Stimulated activated CD8-positive, alpha-beta memory T cell treated with anti-CD3 and anti-CD28 coated beads, Interleukin-7, amount 100 ng/mL, for 1 hour (primary cell): ENCODE results near the gene UCK1.

Experiments
- DNase-seq, 2 donors: peaks; one replicate each; pipeline ENCODE4 v3.0.0-alpha.2; 2020; ENCODE audit warnings: low read depth in 2 of 2

UCK1 gene

DNA sequence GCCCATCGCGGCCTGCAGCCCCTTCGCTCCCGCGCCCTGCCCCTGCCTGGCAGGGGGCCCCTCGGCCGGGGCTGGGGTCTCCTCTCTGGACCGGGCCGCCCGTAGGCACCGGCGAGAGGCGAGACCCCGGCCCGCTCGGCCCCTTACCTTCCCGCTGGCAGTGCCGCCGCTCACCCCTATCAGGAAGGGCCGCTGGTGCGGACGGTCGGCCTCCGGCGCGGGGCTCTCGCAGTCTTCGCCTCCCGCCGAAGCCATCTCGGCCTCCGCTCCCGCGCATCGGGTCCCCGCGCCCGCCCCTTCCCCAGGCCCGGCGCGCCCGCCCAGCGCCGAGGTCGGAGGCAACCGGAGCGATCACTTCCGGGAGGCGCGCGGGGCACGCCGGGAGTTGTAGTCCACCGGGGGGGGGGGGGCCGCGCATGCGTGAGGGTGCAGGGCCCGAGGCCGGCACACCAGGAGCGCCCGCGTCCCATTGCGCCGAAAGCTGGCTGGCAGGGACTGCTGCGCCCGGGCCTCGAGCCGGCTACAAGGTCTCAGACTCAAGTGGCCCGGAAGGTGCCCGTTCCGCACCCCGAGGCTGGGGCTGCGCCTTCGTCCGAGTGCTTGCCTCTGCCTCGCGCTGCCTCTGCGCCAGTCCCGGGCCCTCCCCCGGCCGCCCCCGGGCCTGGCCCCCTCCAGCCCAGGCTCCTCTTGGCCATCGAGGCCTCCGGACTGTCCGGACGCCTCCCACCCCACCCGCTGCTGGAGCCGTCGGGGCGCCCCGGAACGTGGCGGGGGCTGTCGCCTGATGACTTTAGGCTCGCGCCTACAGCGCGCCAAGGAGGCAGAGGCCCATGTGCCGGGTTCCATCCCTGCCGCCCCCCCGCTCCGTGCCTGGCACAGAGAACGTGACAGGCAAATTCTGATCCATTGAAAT, at the start of gene UCK1:
Gene UCK1 (minus strand): TSS at position 344 of the 913 bp plus-strand sequence. CDS start 89 bp downstream, at position 255.
- peak; percentile 39 to 43 for DNase-seq

DNA sequence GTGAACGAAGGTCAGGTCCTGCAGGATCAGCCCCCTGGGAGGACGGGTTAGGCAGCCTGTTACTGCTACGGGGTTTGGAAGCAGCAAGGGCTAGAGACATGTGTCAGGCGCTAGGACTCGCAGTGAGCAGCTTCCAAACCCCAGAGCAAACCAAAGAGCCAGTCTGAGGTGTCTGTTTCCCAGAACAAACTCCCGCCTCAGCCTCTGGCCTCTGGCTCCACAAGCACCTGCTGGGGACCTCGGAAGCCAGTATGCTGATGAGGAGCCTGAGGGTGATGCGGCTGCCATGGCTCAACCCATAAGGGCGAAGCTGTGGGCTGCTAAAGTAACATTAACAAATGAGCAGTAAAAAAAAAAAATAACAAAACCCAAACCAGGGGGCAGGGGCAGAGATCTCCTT, 49.3 kb upstream of the UCK1 start:
- no peak for DNase-seq

DNA sequence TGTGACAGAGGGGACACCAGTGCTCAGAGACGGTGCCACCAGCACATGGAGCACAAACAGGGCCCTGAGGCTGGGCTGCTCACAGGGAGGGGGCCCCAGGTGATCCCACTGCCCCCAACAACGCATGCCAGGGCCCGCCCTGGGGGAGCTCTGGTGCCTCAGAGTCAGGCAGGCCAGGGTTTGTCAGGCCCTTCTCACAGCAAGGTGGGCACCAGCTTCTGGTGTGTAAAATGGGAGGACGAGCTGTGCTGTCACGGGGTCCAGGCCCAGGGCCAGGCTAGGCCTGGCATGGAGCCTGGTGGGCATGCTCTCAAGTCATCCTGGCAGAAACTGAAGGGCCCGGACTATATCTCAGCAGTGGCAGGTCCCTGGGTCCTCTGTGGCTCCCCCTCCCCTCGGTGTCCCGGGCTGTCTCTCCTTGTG, 48.7 kb upstream of the UCK1 start:
- no peak for DNase-seq

DNA sequence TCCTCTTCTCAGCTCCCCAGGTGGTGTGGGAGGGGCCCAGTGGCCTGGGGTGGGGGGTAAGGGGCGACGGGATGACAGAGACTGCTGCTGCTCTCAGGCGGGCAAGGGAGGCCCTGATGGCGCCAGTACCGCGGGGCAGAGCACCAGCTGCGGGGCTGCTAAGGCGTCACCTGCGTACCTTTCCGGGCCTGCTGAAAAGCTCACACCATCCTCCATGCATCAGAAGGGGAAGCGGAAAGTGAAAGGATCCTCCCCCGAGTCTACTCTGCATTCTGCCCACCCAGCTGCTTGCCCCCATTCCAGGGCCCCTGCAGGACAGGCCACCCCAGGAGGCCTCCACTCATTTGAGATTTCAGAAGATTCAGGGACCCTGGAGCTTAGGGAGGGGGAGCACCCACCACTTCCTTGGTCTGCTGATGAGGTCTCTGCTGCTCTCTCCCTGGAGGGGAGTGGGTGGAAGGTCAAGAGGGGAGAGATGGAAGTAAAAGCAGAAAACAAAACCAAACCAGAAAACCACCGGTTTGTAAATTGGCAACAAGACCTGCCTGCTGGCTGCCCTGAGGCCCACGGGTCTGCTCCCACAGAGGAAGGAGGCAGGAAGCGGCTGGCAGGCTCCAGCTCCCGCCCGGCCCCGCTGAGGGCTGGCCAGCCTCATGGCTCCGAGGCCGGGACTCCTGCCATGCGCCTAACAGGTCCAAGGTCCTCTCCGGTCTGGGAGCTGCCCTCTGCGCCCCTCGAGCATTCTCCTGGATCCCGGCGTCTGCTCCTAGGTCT, 47.9 kb upstream of the UCK1 start:
- no peak for DNase-seq

GRCh38 chr9:131578021-131578420, 47.0 kb upstream of the UCK1 start:
- no peak for DNase-seq

GRCh38 chr9:131577005-131578000, 46.2 kb upstream of the UCK1 start:
- no peak for DNase-seq

DNA sequence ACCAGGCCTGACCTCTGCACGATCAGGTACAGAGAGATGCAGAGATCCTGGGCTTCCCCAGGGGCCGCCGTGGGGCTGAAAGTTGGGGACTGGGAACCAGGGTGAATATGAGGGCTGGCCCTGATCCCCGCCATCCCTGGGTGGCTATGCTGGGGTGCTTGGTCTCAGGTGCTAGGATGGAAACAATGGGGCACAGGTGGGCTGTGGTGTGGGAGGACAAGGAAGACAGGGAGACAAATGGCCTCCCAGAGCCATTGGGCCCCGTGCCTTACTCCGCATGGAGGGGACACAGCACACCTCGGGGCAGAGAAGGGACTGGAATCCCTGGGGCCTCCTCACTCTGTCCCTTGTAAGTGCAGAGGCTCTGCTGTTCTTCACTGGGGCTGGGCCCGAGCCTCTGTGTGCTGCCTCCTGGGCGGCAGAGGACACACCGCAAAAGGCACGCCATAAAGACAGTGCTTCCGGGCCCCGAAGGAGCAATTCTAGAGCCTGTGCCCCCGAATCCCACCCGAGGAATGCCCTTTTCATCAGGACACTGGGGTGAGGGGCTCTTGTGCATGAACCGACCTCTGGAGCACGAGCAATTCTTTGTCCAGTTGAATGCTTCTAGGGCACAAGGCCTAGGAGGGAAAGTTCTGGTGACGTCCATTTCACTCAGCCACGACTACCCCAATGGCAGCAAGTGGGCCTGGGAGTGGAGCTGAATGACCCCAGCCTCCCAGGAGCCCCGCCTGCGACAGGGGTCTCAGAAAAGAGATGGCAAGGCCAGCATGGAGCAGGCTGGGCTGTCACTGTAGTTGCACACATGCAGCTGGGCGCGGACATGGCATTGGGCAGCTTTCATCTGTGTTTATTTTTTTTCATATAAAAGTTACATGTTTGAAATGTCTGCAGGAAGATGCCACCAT, 45.1 kb upstream of the UCK1 start:
- no peak for DNase-seq

- DNase-seq = no peak
Observed at GRCh38 chr9:131574730-131575640, 43.9 kb upstream of the UCK1 start.

DNA sequence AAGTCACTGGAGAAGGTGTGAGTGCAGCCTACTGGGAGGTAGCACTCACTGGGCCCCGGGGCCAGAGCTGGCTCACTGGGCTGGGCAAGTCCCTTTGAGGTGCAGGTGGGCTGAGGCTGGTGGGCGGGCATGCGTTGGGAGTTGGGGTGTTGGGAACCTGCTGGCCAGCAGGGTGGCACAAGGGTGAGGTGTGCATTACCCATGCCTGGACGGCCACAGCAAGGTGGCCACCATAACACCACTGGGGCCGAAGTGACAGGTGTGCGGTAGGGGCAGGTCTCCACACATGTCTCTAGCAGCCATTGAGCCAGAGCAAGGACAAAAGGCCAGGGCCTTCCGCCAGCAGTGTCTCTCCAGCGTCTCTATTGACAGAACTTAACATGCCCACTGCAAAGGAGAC, 36.8 kb upstream of the UCK1 start:
- no peak for DNase-seq

GRCh38 chr9:131566158-131566557, 35.1 kb upstream of the UCK1 start:
- DNase-seq = no peak

DNA sequence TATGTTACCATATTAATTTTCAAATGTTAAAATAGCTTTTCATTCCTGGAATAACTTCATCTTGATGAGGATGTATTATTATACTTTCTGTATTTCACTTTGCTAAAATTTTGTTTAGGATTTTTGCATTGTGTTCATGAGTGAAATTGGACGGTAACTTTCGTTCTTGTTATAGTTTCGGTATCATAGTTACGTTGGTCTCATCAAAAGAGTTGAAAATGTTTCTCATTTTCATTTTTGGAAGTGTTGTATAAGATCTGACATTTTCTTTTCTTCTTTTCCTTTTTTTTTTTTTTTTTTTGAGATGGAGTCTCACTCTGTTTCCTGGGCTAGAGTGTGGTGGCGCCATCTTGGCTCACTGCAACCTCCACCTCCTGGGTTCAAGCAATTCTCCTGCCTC, 34.3 kb upstream of the UCK1 start:
- no peak for DNase-seq

GRCh38 chr9:131562032-131562959, 31.2 kb upstream of the UCK1 start:
- DNase-seq = no peak

- no peak for DNase-seq
Observed at GRCh38 chr9:131559421-131560000, 28.4 kb upstream of the UCK1 start.

DNA sequence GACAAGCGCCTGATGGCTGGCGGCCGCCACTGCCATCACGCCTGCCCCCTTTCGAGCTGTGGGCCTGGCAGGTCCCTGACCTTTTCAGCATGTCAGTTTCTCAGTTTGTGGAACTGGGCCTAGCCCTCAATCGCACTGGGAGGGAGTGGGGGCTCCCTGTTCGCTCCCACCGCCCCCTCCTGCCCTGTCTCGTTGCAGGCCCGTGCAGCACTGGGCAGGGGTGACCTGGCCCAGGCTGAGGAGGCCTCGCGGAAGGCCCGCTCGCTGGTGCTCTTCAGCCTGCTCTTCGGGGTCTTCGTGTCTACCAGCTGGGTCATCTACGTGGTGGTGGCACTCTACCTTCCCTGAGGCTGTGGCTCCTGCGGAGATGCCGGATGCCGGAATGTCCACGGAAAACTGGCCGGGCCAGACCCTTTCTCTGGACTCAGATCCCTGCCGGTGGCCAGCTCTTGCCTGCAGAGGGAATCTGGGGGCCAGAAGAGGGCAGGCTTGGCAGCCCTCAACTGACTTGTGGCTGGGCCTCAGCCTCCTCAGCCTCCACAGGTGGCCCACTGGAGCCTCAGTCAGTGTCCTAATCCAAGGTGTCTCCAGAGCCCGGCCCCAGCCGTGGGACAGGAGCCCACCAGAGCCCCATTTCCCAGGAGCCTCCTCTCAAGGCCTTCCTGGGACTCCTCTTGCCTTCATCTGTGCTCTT, 26.9 kb upstream of the UCK1 start:
- no peak for DNase-seq

- DNase-seq = no peak
Observed at GRCh38 chr9:131555841-131556673, 25.0 kb upstream of the UCK1 start.

DNA sequence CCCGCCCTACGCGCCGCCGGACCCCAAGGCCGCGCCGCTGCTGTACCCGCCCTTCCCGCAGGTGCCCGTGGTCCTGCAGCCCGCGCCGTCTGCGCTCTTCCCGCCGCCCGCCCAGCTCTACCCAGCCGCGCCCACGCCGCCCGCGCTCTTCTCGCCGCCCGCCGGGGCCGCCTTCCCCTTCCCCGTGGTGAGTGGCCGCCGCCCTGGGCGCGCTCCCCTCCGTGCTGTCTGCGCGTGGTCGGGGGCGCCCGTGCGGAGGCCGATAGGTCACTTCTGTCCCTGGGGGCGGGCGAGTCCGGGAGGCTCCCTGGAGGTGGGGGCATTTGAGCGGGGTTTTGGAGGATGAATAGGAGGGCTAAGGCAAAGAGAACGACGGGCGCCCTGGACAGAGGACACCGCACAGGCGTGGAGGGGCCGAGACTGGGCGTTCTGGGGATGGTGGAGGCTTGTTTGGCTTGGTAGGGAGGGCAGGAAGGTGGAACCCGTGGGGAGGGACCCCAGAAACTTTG, 23.8 kb upstream of the UCK1 start:
- no peak for DNase-seq
